ENCODE results near the gene ZNF618. TPM values are rescaled to one million over a fixed set of nuclear protein-coding genes. Genes with fewer than 3 reads are reported as not detected.

Gene ZNF618
- total and polyA plus RNA-seq, 2 experiments from 2014 or later = 12.1 to 22.1 TPM

DNA sequence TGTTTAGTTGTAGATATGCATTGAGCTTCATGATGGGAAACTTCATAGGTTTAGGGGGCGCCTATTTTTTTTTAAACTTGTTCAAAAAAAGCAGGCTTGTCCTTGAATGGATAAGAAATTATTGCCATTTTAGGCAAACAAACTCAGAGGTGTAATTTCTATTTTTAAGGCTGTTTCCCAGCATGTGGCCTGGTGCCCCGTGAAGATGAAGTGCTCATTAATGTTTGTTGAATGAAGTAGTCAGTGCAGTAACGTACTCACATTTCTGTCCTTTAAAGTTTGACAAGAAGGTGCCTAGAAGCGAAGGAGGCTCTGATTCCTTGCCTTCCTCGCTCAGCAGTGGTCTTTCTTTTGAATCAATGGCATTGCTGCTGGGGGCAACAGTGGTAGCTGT, 54.3 kb downstream of the ZNF618 start:
- H3K4me3 Mint-ChIP-seq = no peak overlapping the region
- Histone ChIP-seq H2AFZ (no peak overlapping the region), H4K20me1 (replicated peaks; ENCODE audit: insufficient read depth) (peaks cover 21% of the 10 kb centered on the region), H3K4me1 (ENCODE audit: insufficient read depth) (peaks cover 8% of the 10 kb centered on the region), H3K9me2 (ENCODE audit: insufficient read depth) (peaks cover 7% of the 10 kb centered on the region; the same call in 1 of the 2 replicates), H3K4me2 (no peak overlapping the region), H3K79me2 (replicated peaks; ENCODE audit: insufficient read depth) (peaks cover 92% of the 10 kb centered on the region), H3K27ac (ENCODE audit: low read depth) (no peak overlapping the region), H3K27me3 (ENCODE audit: insufficient read depth) (no peaks in the 10 kb centered on the region), H3F3A (replicated peaks; ENCODE audit: low read depth) (no peaks in the 10 kb centered on the region), H3K4me3 (no peak overlapping the region), H3K36me3 (ENCODE audit: insufficient read depth) (no peaks in the 10 kb centered on the region)
- no peak for DNase-seq (ENCODE audit: low spot score)
- peaks cover 10% of the 10 kb centered on the region; the same call in 2 of the 3 replicates for H3K9me3 Mint-ChIP-seq
- peaks cover 9% of the 10 kb centered on the region for H3K36me3 Mint-ChIP-seq (ENCODE audit: low read depth)
- H3K27me3 Mint-ChIP-seq (ENCODE audit: insufficient read depth, low read depth, poor library complexity) = peaks cover 4% of the 10 kb centered on the region
- TF ChIP-seq NANOG (IDR thresholded peaks at IDR 0.05; ENCODE audit: borderline replicate concordance) = no peak
- no peak for TF ChIP-seq POLR2AphosphoS5 (IDR thresholded peaks at IDR 0.05; ENCODE audit: low read depth)
- no peak for TF ChIP-seq ZNF462 (CRISPR knock-in tag; IDR thresholded peaks at IDR 0.05)
- no peak for TF ChIP-seq CREB1 (CRISPR knock-in tag; IDR thresholded peaks at IDR 0.05; ENCODE audit: low read depth)
- ATAC-seq = no peak
- H3K4me1 Mint-ChIP-seq = peaks cover 6% of the 10 kb centered on the region; the same call in 2 of the 3 replicates
- no peak overlapping the region for H3K27ac Mint-ChIP-seq

- Histone ChIP-seq H3K36me3 (ENCODE audit: insufficient read depth) (no peaks in the 10 kb centered on the region), H3K27ac (ENCODE audit: low read depth) (no peak overlapping the region), H2AFZ (no peak overlapping the region), H3F3A (replicated peaks; ENCODE audit: low read depth) (no peaks in the 10 kb centered on the region), H4K20me1 (replicated peaks; ENCODE audit: insufficient read depth) (peaks cover 21% of the 10 kb centered on the region), H3K9me2 (ENCODE audit: insufficient read depth) (peaks cover 7% of the 10 kb centered on the region; the same call in 1 of the 2 replicates), H3K4me1 (ENCODE audit: insufficient read depth) (peaks cover 8% of the 10 kb centered on the region), H3K4me2 (no peak overlapping the region), H3K79me2 (replicated peaks; ENCODE audit: insufficient read depth) (peaks cover 88% of the 10 kb centered on the region), H3K4me3 (no peak overlapping the region), H3K27me3 (ENCODE audit: insufficient read depth) (no peaks in the 10 kb centered on the region)
- H3K36me3 Mint-ChIP-seq (ENCODE audit: low read depth) = peaks cover 9% of the 10 kb centered on the region
- H3K27me3 Mint-ChIP-seq (ENCODE audit: insufficient read depth, low read depth, poor library complexity) = peaks cover 4% of the 10 kb centered on the region
- H3K9me3 Mint-ChIP-seq = peaks cover 10% of the 10 kb centered on the region; the same call in 2 of the 3 replicates
- ATAC-seq = no peak
- H3K27ac Mint-ChIP-seq = no peak overlapping the region
- H3K4me3 Mint-ChIP-seq = no peak overlapping the region
- no peak for DNase-seq (ENCODE audit: low spot score)
- H3K4me1 Mint-ChIP-seq = peaks cover 9% of the 10 kb centered on the region
- TF ChIP-seq EZH2 (IDR thresholded peaks at IDR 0.05; ENCODE audit: low read depth, unreplicated experiment) (no peak), JUNB (IDR thresholded peaks at IDR 0.05; ENCODE audit: unreplicated experiment) (no peak), CREB1 (CRISPR knock-in tag; IDR thresholded peaks at IDR 0.05; ENCODE audit: low read depth) (no peak), ZNF114 (CRISPR knock-in tag; IDR thresholded peaks at IDR 0.05) (no peak), ZNF331 (CRISPR knock-in tag; IDR thresholded peaks at IDR 0.05; ENCODE audit: low read depth) (no peak), POLR2AphosphoS5 (IDR thresholded peaks at IDR 0.05; ENCODE audit: low read depth) (no peak), NANOG (IDR thresholded peaks at IDR 0.05; ENCODE audit: borderline replicate concordance) (no peak), EZH2phosphoT487 (IDR thresholded peaks at IDR 0.05; ENCODE audit: unreplicated experiment) (no peak), STAT1 (IDR thresholded peaks at IDR 0.05; ENCODE audit: unreplicated experiment) (no peak)
- TF ChIP-seq, protein P1, sequence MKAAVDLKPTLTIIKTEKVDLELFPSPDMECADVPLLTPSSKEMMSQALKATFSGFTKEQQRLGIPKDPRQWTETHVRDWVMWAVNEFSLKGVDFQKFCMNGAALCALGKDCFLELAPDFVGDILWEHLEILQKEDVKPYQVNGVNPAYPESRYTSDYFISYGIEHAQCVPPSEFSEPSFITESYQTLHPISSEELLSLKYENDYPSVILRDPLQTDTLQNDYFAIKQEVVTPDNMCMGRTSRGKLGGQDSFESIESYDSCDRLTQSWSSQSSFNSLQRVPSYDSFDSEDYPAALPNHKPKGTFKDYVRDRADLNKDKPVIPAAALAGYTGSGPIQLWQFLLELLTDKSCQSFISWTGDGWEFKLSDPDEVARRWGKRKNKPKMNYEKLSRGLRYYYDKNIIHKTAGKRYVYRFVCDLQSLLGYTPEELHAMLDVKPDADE (IDR thresholded peaks at IDR 0.05) = no peak
- TF ChIP-seq, protein P2, sequence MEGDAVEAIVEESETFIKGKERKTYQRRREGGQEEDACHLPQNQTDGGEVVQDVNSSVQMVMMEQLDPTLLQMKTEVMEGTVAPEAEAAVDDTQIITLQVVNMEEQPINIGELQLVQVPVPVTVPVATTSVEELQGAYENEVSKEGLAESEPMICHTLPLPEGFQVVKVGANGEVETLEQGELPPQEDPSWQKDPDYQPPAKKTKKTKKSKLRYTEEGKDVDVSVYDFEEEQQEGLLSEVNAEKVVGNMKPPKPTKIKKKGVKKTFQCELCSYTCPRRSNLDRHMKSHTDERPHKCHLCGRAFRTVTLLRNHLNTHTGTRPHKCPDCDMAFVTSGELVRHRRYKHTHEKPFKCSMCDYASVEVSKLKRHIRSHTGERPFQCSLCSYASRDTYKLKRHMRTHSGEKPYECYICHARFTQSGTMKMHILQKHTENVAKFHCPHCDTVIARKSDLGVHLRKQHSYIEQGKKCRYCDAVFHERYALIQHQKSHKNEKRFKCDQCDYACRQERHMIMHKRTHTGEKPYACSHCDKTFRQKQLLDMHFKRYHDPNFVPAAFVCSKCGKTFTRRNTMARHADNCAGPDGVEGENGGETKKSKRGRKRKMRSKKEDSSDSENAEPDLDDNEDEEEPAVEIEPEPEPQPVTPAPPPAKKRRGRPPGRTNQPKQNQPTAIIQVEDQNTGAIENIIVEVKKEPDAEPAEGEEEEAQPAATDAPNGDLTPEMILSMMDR (conservative IDR thresholded peaks at IDR 0.05; ENCODE audit: low read depth in 2 of 2) = no peak
Measured at GRCh38 chr9:113931140-113931539, 55.0 kb downstream of the ZNF618 start.
